ENCODE data around the gene LIPH.
"Not testable (repeated sequence)": the region's sequence is repeated elsewhere in the genome, so short reads cannot be mapped to it uniquely, and the experiment has no call there.

DNA sequence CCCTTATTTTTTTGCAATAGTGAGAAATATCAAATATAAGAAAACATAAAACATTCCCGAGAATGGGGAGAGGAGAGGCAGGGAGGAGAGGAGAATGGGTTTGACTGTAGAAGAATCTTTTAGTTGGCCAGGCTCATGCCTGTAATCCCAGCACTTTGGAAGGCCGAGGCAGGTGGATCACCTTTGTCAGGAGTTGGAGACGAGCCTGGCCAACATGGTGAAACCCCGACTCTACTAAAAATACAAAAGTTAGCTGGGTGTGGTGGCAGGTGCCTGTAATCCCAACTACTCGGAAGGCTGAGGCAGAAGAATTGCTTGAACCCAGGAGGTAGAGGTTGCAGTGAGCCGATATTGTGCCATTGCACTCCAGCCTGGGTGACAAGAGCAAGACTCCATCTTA is 4.3 kb upstream of the LIPH start:
- TF ChIP-seq CREB1 (IDR thresholded peaks at IDR 0.05); EP300 (IDR thresholded peaks at IDR 0.05; ENCODE audit: borderline replicate concordance in 1 of 2, low read depth in 2 of 2, low read length in 2 of 2); POLR2A (IDR thresholded peaks at IDR 0.05; ENCODE audit: control extremely low read depth in 1 of 2, low read depth in 2 of 2, low read length in 2 of 2); TAF1 (IDR thresholded peaks at IDR 0.05; ENCODE audit: low read depth, low read length): not testable (repeated sequence)

All from H1 (cell line).